H1 (cell line): ENCODE measurements around the gene DPF3.

Source experiments
- E2F6 ChIP-seq: IDR thresholded peaks from 2 replicates; pipeline ENCODE4 v1.6.1; 2012; ENCODE audit warnings: inconsistent platforms
- HDAC2 ChIP-seq, 2 experiments: fragments of 300-600 bp in 1 of 2; sonication (generic) in 1 of 2; IDR thresholded peaks; 2 replicates each; pipeline ENCODE4 v1.6.1; 2011 to 2012; ENCODE audit warnings: low read depth in 2 of 2, low read length in 2 of 2, mild to moderate bottlenecking in 2 of 2, moderate library complexity in 2 of 2, borderline replicate concordance in 1 of 2, inconsistent platforms in 1 of 2
- SP1 ChIP-seq: IDR thresholded peaks from 2 replicates; pipeline ENCODE4 v1.6.1; 2011; ENCODE audit warnings: low read depth, low read length
- ZNF274 ChIP-seq: IDR thresholded peaks from 2 replicates; pipeline ENCODE4 v1.7.0; 2012; ENCODE audit warnings: low read length, borderline replicate concordance; ENCODE audit errors: extremely low read depth
- TF ChIP-seq, protein P1 (sequence below), 3 experiments: IDR thresholded peaks; 1 replicate in 2 of 3; 2 replicates in 1 of 3; pipeline versions ENCODE4 v1.5.1 to v1.6.1; 2011; ENCODE audit warnings: low read length in 3 of 3, mild to moderate bottlenecking in 3 of 3, inconsistent platforms in 2 of 3, low read depth in 1 of 3, moderate library complexity in 1 of 3; ENCODE audit not compliant: insufficient read depth in 1 of 3; ENCODE audit errors: control extremely low read depth in 1 of 3

- TF ChIP-seq ZNF274 (no peak), HDAC2 (IDR thresholded peaks at IDR 0.05; ENCODE audit: borderline replicate concordance in 1 of 2, low read depth in 2 of 2, low read length in 2 of 2) (no peak), SP1 (no peak), E2F6 (no peak)
- TF ChIP-seq, protein P1, sequence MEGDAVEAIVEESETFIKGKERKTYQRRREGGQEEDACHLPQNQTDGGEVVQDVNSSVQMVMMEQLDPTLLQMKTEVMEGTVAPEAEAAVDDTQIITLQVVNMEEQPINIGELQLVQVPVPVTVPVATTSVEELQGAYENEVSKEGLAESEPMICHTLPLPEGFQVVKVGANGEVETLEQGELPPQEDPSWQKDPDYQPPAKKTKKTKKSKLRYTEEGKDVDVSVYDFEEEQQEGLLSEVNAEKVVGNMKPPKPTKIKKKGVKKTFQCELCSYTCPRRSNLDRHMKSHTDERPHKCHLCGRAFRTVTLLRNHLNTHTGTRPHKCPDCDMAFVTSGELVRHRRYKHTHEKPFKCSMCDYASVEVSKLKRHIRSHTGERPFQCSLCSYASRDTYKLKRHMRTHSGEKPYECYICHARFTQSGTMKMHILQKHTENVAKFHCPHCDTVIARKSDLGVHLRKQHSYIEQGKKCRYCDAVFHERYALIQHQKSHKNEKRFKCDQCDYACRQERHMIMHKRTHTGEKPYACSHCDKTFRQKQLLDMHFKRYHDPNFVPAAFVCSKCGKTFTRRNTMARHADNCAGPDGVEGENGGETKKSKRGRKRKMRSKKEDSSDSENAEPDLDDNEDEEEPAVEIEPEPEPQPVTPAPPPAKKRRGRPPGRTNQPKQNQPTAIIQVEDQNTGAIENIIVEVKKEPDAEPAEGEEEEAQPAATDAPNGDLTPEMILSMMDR (IDR thresholded peaks at IDR 0.05; ENCODE audit: control extremely low read depth in 1 of 3, insufficient read depth in 1 of 3, low read depth in 1 of 3, low read length in 3 of 3), result no peak
Observed at GRCh38 chr14:72864712-72865365, 29.1 kb downstream of the DPF3 start.
